NT2/D1 (cell line): Measurements from ENCODE around the gene ZBTB39.

Experiments
- SUZ12 ChIP-seq: IDR thresholded peaks from 2 replicates; pipeline ENCODE4 v1.6.1; 2011; ENCODE audit not compliant: insufficient read length, insufficient read depth; ENCODE audit errors: extremely low read depth
- YY1 ChIP-seq: IDR thresholded peaks from 2 replicates; pipeline ENCODE4 v1.6.1; 2011; ENCODE audit not compliant: insufficient read length, insufficient read depth
- ZNF274 ChIP-seq: IDR thresholded peaks from 2 replicates; pipeline ENCODE4 v1.6.1; 2011; ENCODE audit warnings: mild to moderate bottlenecking, low read depth, low read length

DNA sequence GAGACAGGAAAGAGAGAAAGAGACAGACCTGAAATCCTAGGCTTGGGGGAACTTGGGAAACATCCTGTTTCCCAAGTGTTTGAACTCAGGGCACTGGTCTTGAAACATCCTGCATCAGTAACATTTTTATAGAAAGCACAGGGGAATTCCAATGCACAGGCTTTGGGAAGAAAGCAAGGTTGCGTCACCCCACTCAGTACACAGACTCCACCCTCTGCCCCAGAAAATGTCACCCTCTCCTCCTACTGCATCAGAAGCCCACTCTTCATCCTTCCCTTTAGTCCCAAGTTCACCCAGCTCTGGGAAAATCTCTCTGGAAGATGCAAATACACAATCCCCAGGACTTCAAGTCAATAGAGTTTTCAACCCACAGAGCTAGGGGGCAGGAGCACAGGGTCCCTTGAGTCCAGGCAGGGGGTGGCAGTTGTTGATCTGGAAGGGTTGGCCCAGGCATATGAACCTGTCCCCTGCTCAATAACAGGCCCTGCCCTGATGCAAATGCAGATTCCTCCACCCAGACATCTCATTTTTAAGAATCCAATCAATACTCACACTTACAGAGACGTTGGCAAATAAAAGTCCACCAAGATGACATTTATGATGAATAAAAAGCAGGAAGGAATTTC, 50.6 kb downstream of the ZBTB39 start:
- TF ChIP-seq YY1, result no peak
- TF ChIP-seq ZNF274, result no peak
- TF ChIP-seq SUZ12, result no peak
